Fibroblast of skin of right biceps (primary cell): ENCODE measurements around the gene HAND2.

ENCODE experiments used
- DNase-seq: peaks from one replicate; pipeline ENCODE4 v3.0.0-alpha.2; 2013

The HAND2 gene

GRCh38 chr4:173535957-173536356 is 5.9 kb upstream of the HAND2 start:
- DNase-seq, result no peak

GRCh38 chr4:173535165-173535902 is 5.3 kb upstream of the HAND2 start:
- DNase-seq, result no peak

- no peak for DNase-seq
Measured at GRCh38 chr4:173534434-173534833, 4.4 kb upstream of the HAND2 start.

- DNase-seq, result no peak
Measured at GRCh38 chr4:173532725-173533511, 2.9 kb upstream of the HAND2 start.

GRCh38 chr4:173531086-173531965 is 1.3 kb upstream of the HAND2 start:
- DNase-seq, result no peak

GRCh38 chr4:173530326-173531085 is 477 bp upstream of the HAND2 start:
- no peak for DNase-seq

- peak; percentile 29 for DNase-seq
Measured at GRCh38 chr4:173528378-173529321, 1.4 kb downstream of the HAND2 start.

GRCh38 chr4:173527103-173527891 is 2.7 kb downstream of the HAND2 start:
- peak; percentile 27 for DNase-seq

- DNase-seq, result no peak
Measured at GRCh38 chr4:173526724-173527102, 3.3 kb downstream of the HAND2 start.

- DNase-seq, result no peak
Measured at GRCh38 chr4:173526027-173526482, 4.0 kb downstream of the HAND2 start.

- DNase-seq, result no peak
Measured at GRCh38 chr4:173525118-173526011, 4.7 kb downstream of the HAND2 start.

GRCh38 chr4:173524218-173525117 is 5.6 kb downstream of the HAND2 start:
- no peak for DNase-seq

GRCh38 chr4:173522951-173523395 is 7.1 kb downstream of the HAND2 start:
- DNase-seq, result no peak

GRCh38 chr4:173522160-173522950 is 7.7 kb downstream of the HAND2 start:
- DNase-seq, result peak; percentile 91

GRCh38 chr4:173521467-173522159 is 8.4 kb downstream of the HAND2 start:
- DNase-seq, result no peak

- DNase-seq, result no peak
Measured at GRCh38 chr4:173520921-173521466, 9.0 kb downstream of the HAND2 start.
